ENCODE results near the gene PTPN20. TPM values are rescaled to one million over a fixed set of nuclear protein-coding genes. Genes with fewer than 3 reads are reported as not detected.

The PTPN20 gene
- total RNA-seq, 2 donors from 2014 or later: 2.1 to 6.6 TPM

- no peaks in the 10 kb centered on the region for H3K9me3 ChIP-seq
- no peaks in the 10 kb centered on the region for H3K36me3 ChIP-seq
- TF ChIP-seq CTCF (IDR thresholded peaks at IDR 0.05): no peak
- DNase-seq (ENCODE audit: low spot score) (no peak), ATAC-seq (ENCODE audit: insufficient number of reproducible peaks, low FRiP score, low read depth) (no peak)
- peak overlapping the region; percentile 25 to 64 for H3K27ac ChIP-seq
- no peaks in the 10 kb centered on the region for H3K27me3 ChIP-seq (replicated peaks; ENCODE audit: insufficient read depth)
- peaks cover 24 to 37% of the 10 kb centered on the region in 2 donors for H3K4me1 ChIP-seq (ENCODE audit: control insufficient read depth in 1 of 2, low read depth in 2 of 2)
- H3K4me3 ChIP-seq: no peak overlapping the region
These were observed 138.0 kb downstream of the PTPN20 start for GRCh38 chr10:47049056-47049851.

DNA sequence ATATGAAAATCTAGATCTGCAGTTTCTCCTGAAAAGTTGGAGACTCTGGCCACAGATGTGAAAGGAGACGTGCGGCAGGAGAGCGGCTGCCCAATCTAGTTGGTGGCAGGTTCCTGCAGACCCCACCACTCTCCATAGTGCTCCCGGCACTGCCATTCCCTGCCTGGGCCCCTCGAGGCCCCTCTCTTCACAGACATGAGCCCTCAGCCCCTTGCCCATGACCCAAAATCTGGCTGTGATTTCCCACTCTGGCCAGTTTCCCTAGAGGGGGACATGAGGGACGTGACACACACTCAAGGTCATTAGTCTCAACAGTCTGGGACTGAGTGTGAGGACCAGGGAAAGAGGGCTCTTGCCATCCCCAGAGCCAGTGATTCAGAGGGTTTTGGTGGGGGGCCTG lies 138.7 kb downstream of the PTPN20 start:
- Histone ChIP-seq H3K4me1 (ENCODE audit: control insufficient read depth in 1 of 2, low read depth in 2 of 2) (peaks cover 24 to 37% of the 10 kb centered on the region in 2 donors), H3K4me3 (no peak overlapping the region), H3K27ac (peak overlapping the region; percentile 25 to 64), H3K36me3 (no peaks in the 10 kb centered on the region), H3K9me3 (no peaks in the 10 kb centered on the region), H3K27me3 (replicated peaks; ENCODE audit: insufficient read depth) (no peaks in the 10 kb centered on the region)
- no peak for TF ChIP-seq CTCF (IDR thresholded peaks at IDR 0.05)
- DNase-seq (ENCODE audit: low spot score) (no peak), ATAC-seq (ENCODE audit: insufficient number of reproducible peaks, low FRiP score, low read depth) (no peak)

- Histone ChIP-seq H3K4me1 (ENCODE audit: control insufficient read depth in 1 of 2, low read depth in 2 of 2) (peaks cover 24 to 37% of the 10 kb centered on the region in 2 donors), H3K4me3 (no peak overlapping the region), H3K27ac (peak overlapping the region in 1 of 2 donors; percentile 64), H3K36me3 (no peaks in the 10 kb centered on the region), H3K27me3 (replicated peaks; ENCODE audit: insufficient read depth) (no peaks in the 10 kb centered on the region), H3K9me3 (no peaks in the 10 kb centered on the region)
- no peak for TF ChIP-seq CTCF (IDR thresholded peaks at IDR 0.05)
- DNase-seq (ENCODE audit: low spot score) (no peak), ATAC-seq (ENCODE audit: insufficient number of reproducible peaks, low FRiP score, low read depth) (no peak)
These were observed 139.6 kb downstream of the PTPN20 start for GRCh38 chr10:47050618-47051455.

- no peaks in the 10 kb centered on the region for H3K27me3 ChIP-seq (replicated peaks; ENCODE audit: insufficient read depth)
- DNase-seq (ENCODE audit: low spot score): no peak
- no peaks in the 10 kb centered on the region for H3K9me3 ChIP-seq
- ATAC-seq (ENCODE audit: insufficient number of reproducible peaks, low FRiP score, low read depth): no peak
- no peak for TF ChIP-seq CTCF (IDR thresholded peaks at IDR 0.05)
- no peak overlapping the region for H3K4me3 ChIP-seq
- H3K27ac ChIP-seq: no peak overlapping the region
- no peaks in the 10 kb centered on the region for H3K36me3 ChIP-seq
- H3K4me1 ChIP-seq (ENCODE audit: control insufficient read depth in 1 of 2, low read depth in 2 of 2): peaks cover 24 to 37% of the 10 kb centered on the region in 2 donors
These were observed 140.6 kb downstream of the PTPN20 start for GRCh38 chr10:47051741-47052238.
